Measurements from ENCODE around the gene SETSIP.
A peak's percentile ranks its signal among the peaks of the same experiment; 100 is the strongest.
"Not testable (repeated sequence)": the region's sequence is repeated elsewhere in the genome, so short reads cannot be mapped to it uniquely, and the experiment has no call there.

Gene SETSIP

DNA sequence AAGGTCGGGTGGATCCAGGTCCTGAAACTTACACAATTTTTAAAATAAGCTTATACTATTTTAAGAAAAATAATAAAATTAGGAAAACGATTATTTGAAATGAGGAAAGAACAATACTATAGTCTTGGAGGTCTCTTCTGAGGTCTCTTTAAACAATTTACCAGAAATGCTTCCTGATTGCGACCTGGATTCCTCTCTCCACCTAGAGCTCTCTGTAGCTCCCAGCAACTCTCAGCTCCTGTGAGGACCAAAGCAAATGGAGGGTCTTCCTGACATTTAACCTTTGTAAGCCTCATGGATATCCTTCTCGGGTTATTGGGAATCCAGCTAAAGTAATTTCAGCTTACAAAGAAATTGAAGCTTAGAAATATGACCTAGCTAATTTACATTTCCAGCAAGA, 5.8 kb upstream of the SETSIP start:
- 60% methylated on average over 2 of the region's 4 CpGs for WGBS (ENCODE audit: insufficient coverage)
- Histone ChIP-seq H3K4me3 (ENCODE audit: control insufficient read depth in 1 of 7, extremely low read depth in 1 of 7, insufficient read depth in 4 of 7, low read depth in 2 of 7, low read length in 6 of 7) (peak overlapping the region in 6 of 7 experiments; percentile 67 to 96 (median 90)), H3K27ac (ENCODE audit: insufficient read depth in 1 of 2, low read depth in 1 of 2, low read length in 2 of 2, poor library complexity in 1 of 2, severe bottlenecking in 2 of 2) (peak overlapping the region; percentile 46 to 81), H3K9me3 (ENCODE audit: control extremely low read depth in 1 of 5, control insufficient read depth in 4 of 5, insufficient read depth in 2 of 5, low read depth in 1 of 5, low read length in 4 of 5) (peaks cover 0 to 14% (median 10%) of the 10 kb centered on the region in 5 experiments), H3K4me1 (ENCODE audit: control extremely low read depth in 1 of 4, control insufficient read depth in 4 of 4, insufficient read depth in 4 of 4, low read length in 3 of 4) (peaks cover 0 to 12% (median 6%) of the 10 kb centered on the region in 4 experiments), H3K36me3 (ENCODE audit: control insufficient read depth in 4 of 4, insufficient read depth in 4 of 4, low read length in 3 of 4) (peaks cover 0 to 4% (median 0%) of the 10 kb centered on the region in 4 experiments), H3K27me3 (replicated peaks in 2 of 5; ENCODE audit: control insufficient read depth in 4 of 5, insufficient read depth in 5 of 5, low read length in 4 of 5) (no peaks in the 10 kb centered on the region)
- POLR2A ChIA-PET = interaction anchor here (0.9 kb wide), 1 partner anchor 404 kb away, joined by 3 read pairs; no protein-coding TSS in a partner anchor
- CTCF ChIA-PET = interaction anchor here (0.6 to 1.5 kb wide), 8 partner anchors 15 to 651 kb away, joined by 3 to 6 read pairs (median 4); no protein-coding TSS in a partner anchor
- peak in 1 of 3 donors; percentile 3 for DNase-seq

DNA sequence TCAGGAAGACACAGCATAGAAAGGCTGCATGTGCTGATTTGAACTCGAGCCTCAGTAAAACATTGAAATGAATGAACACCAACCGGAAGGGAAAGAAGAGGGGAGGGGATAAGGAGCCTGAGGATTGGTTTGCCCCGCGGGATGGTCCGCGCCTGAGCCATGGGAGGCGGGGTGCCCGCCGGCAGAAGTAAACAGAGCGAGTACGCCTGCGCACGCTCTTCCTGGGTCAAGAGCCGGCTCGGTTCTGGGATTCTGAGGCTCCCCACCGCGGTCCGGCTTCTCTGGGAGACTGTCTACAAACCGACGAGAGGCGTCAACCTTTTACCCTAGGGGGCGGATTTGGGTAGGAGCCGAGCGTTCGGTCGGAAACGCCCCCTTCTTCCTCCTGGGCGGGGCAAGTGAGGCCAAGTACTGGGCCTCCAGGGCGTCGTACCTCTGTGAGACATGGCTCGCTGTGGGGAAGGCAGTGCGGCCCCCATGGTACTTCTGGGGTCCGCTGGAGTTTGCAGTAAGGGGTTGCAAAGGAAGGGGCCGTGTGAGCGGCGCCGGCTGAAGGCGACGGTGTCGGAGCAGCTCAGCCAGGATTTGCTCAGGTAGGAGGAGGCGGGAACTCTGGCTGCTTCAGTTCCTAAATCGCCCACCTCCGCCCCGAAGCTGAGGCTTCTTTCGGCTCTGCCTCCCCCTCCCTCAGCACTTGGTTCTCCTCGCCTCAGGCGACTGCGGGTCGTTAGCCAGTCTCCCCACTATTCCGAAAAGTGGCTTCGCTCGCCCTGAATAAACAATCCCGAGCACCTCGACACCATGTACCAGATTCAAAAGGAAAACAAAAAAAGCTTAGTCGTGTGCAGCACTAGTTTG, 5.1 kb upstream of the SETSIP start, which contains the start of gene BTBD8:
Gene BTBD8, plus strand, starts transcription at position 218 of the 858 bp plus-strand sequence. Its CDS starts 227 bp downstream, at position 445.
- H3K36me3 ChIP-seq (ENCODE audit: control insufficient read depth in 4 of 4, insufficient read depth in 4 of 4, low read length in 3 of 4) = no peaks in the 10 kb centered on the region
- no peaks in the 10 kb centered on the region for H3K27me3 ChIP-seq (replicated peaks in 2 of 5; ENCODE audit: control insufficient read depth in 4 of 5, insufficient read depth in 5 of 5, low read length in 4 of 5)
- peak; percentile 87 to 93 (median 93) for DNase-seq
- H3K4me1 ChIP-seq (ENCODE audit: control extremely low read depth in 1 of 4, control insufficient read depth in 4 of 4, insufficient read depth in 4 of 4, low read length in 3 of 4) = peaks cover 0 to 12% (median 6%) of the 10 kb centered on the region in 4 experiments
- under 1% methylated on average over 55 of the region's 55 CpGs for WGBS (ENCODE audit: insufficient coverage)
- CTCF ChIA-PET = interaction anchor here (0.7 to 1.5 kb wide), 7 partner anchors 16 to 651 kb away, joined by 3 to 6 read pairs (median 3); no protein-coding TSS in a partner anchor
- H3K9me3 ChIP-seq (ENCODE audit: control extremely low read depth in 1 of 5, control insufficient read depth in 4 of 5, insufficient read depth in 2 of 5, low read depth in 1 of 5, low read length in 4 of 5) = peaks cover 0 to 8% (median 4%) of the 10 kb centered on the region in 5 experiments
- POLR2A ChIA-PET = interaction anchor here (0.9 kb wide), 1 partner anchor 405 kb away, joined by 3 read pairs; no protein-coding TSS in a partner anchor
- peak within 1 kb of the TSS; percentile 46 to 81 for H3K27ac ChIP-seq (ENCODE audit: insufficient read depth in 1 of 2, low read depth in 1 of 2, low read length in 2 of 2, poor library complexity in 1 of 2, severe bottlenecking in 2 of 2)
- H3K4me3 ChIP-seq (ENCODE audit: control insufficient read depth in 1 of 7, extremely low read depth in 1 of 7, insufficient read depth in 4 of 7, low read depth in 2 of 7, low read length in 6 of 7) = peak within 1 kb of the TSS; percentile 67 to 96 (median 88)

DNA sequence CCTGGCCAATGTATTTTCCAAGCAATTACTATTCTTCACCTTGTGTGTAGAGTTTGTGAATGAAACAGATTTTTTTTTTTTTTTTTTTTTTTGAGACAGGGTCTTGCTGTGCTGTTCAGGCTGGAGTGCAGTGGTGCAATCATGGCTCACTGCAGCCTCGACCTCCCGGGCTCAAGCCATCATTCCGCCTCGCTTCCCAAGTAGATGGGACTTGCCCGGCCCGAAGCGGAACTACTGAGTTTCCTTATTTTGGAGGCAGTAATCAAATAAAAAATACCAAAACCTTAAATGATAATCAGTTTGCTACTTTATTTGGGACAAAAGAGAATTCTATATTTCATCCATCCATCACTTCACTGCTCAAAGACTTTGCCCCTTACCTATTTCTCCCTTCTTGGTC, 4.2 kb upstream of the SETSIP start:
- WGBS (ENCODE audit: insufficient coverage) = 93% methylated on average over 4 of the region's 7 CpGs
- CTCF ChIA-PET = no interaction called here
- no peak overlapping the region for H3K27ac ChIP-seq (ENCODE audit: insufficient read depth in 1 of 2, low read depth in 1 of 2, low read length in 2 of 2, poor library complexity in 1 of 2, severe bottlenecking in 2 of 2)
- peak overlapping the region in 4 of 7 experiments; percentile 67 to 96 (median 90) for H3K4me3 ChIP-seq (ENCODE audit: control insufficient read depth in 1 of 7, extremely low read depth in 1 of 7, insufficient read depth in 4 of 7, low read depth in 2 of 7, low read length in 6 of 7)
- H3K4me1 ChIP-seq (ENCODE audit: control extremely low read depth in 1 of 4, control insufficient read depth in 4 of 4, insufficient read depth in 4 of 4, low read length in 3 of 4) = peaks cover 0 to 12% (median 6%) of the 10 kb centered on the region in 4 experiments
- peaks cover 0 to 1% (median under 1%) of the 10 kb centered on the region in 5 experiments for H3K9me3 ChIP-seq (ENCODE audit: control extremely low read depth in 1 of 5, control insufficient read depth in 4 of 5, insufficient read depth in 2 of 5, low read depth in 1 of 5, low read length in 4 of 5)
- POLR2A ChIA-PET = no interaction called here
- no peak for DNase-seq
- no peaks in the 10 kb centered on the region for H3K36me3 ChIP-seq (ENCODE audit: control insufficient read depth in 4 of 4, insufficient read depth in 4 of 4, low read length in 3 of 4)
- H3K27me3 ChIP-seq (replicated peaks in 2 of 5; ENCODE audit: control insufficient read depth in 4 of 5, insufficient read depth in 5 of 5, low read length in 4 of 5) = no peaks in the 10 kb centered on the region

DNA sequence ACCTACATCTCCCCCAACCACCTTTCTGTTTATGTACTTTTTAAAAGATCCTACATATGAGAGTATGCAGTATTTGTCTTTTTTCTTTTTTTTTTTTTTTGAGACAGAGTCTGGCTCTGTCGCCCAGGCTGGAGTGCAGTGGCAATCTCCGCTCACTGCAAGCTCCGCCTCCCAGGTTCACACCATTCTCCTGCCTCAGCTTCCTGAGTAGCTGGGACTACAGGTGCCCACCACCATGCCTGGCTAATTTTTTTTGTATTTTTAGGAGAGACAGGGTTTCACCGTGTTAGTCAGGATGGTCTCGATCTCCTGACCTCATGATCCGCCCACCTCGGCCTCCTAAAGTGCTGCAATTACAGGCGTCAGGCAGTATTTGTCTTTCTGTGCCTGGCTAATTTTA, 2.9 kb upstream of the SETSIP start:
- DNase-seq; H3K36me3 ChIP-seq (ENCODE audit: control insufficient read depth in 4 of 4, insufficient read depth in 4 of 4, low read length in 3 of 4); H3K27me3 ChIP-seq (replicated peaks in 2 of 5; ENCODE audit: control insufficient read depth in 4 of 5, insufficient read depth in 5 of 5, low read length in 4 of 5); H3K4me3 ChIP-seq (ENCODE audit: control insufficient read depth in 1 of 7, extremely low read depth in 1 of 7, insufficient read depth in 4 of 7, low read depth in 2 of 7, low read length in 6 of 7); H3K9me3 ChIP-seq (ENCODE audit: control extremely low read depth in 1 of 5, control insufficient read depth in 4 of 5, insufficient read depth in 2 of 5, low read depth in 1 of 5, low read length in 4 of 5); H3K27ac ChIP-seq (ENCODE audit: insufficient read depth in 1 of 2, low read depth in 1 of 2, low read length in 2 of 2, poor library complexity in 1 of 2, severe bottlenecking in 2 of 2); POLR2A ChIA-PET: not testable (repeated sequence)
- 97% methylated on average over 8 of the region's 8 CpGs for WGBS (ENCODE audit: insufficient coverage)
- peaks cover 0 to 12% (median 6%) of the 10 kb centered on the region in 4 experiments for H3K4me1 ChIP-seq (ENCODE audit: control extremely low read depth in 1 of 4, control insufficient read depth in 4 of 4, insufficient read depth in 4 of 4, low read length in 3 of 4)
- CTCF ChIA-PET = interaction anchor here (0.9 kb wide), 1 partner anchor 16 kb away, joined by 4 read pairs; no protein-coding TSS in a partner anchor

DNA sequence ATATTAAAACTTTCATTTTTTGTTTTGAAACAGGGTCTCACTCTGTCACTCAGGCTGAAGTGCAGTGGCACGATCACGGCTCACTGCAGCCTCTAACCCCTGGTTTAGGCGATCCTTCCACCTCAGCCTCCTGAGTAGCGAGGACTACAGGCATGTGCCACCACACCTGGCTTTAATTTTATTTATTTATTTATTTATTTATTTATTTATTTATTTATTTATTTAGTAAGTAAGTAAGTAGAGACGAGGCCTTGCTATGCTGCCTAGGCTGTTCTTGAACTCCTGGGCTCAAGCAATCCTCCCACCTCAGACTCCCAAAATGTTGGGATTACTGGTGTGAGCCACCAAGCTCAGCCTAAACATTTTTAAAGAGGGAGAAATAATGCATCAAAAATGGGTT, 1.2 kb upstream of the SETSIP start:
- H3K36me3 ChIP-seq (ENCODE audit: control insufficient read depth in 4 of 4, insufficient read depth in 4 of 4, low read length in 3 of 4) = no peaks in the 10 kb centered on the region
- H3K27ac ChIP-seq (ENCODE audit: insufficient read depth in 1 of 2, low read depth in 1 of 2, low read length in 2 of 2, poor library complexity in 1 of 2, severe bottlenecking in 2 of 2) = no peak overlapping the region
- peaks cover 0 to 12% (median 6%) of the 10 kb centered on the region in 4 experiments for H3K4me1 ChIP-seq (ENCODE audit: control extremely low read depth in 1 of 4, control insufficient read depth in 4 of 4, insufficient read depth in 4 of 4, low read length in 3 of 4)
- no peak for DNase-seq
- H3K4me3 ChIP-seq (ENCODE audit: control insufficient read depth in 1 of 7, extremely low read depth in 1 of 7, insufficient read depth in 4 of 7, low read depth in 2 of 7, low read length in 6 of 7) = no peak overlapping the region
- no peaks in the 10 kb centered on the region for H3K27me3 ChIP-seq (replicated peaks in 2 of 5; ENCODE audit: control insufficient read depth in 4 of 5, insufficient read depth in 5 of 5, low read length in 4 of 5)
- POLR2A ChIA-PET = no interaction called here
- H3K9me3 ChIP-seq (ENCODE audit: control extremely low read depth in 1 of 5, control insufficient read depth in 4 of 5, insufficient read depth in 2 of 5, low read depth in 1 of 5, low read length in 4 of 5) = no peaks in the 10 kb centered on the region
- CTCF ChIA-PET = no interaction called here
- WGBS (ENCODE audit: insufficient coverage) = 100% methylated on average over 2 of the region's 5 CpGs

DNA sequence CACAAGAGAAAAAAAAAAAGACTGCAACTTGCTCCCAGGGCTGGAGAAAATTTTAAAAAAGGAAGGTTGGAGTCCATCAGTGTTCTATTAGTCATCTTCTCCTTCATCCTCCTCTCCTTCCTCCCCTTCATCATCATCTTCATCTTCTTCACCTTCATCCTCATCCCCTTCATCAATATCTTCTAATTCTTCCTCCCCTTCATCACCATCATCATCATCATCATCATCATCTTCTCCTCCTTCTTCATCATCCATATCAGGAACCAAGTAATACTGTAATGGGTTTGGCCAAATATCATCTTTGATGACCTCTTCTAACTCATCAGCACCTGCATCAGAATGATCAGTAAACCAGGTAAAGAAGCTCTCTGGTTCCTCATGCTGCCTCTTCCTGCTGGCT, 765 bp downstream of the SETSIP start:
- H3K36me3 ChIP-seq (ENCODE audit: control insufficient read depth in 4 of 4, insufficient read depth in 4 of 4, low read length in 3 of 4); DNase-seq; H3K4me3 ChIP-seq (ENCODE audit: control insufficient read depth in 1 of 7, extremely low read depth in 1 of 7, insufficient read depth in 4 of 7, low read depth in 2 of 7, low read length in 6 of 7); H3K27ac ChIP-seq (ENCODE audit: insufficient read depth in 1 of 2, low read depth in 1 of 2, low read length in 2 of 2, poor library complexity in 1 of 2, severe bottlenecking in 2 of 2); H3K4me1 ChIP-seq (ENCODE audit: control extremely low read depth in 1 of 4, control insufficient read depth in 4 of 4, insufficient read depth in 4 of 4, low read length in 3 of 4); H3K9me3 ChIP-seq (ENCODE audit: control extremely low read depth in 1 of 5, control insufficient read depth in 4 of 5, insufficient read depth in 2 of 5, low read depth in 1 of 5, low read length in 4 of 5); POLR2A ChIA-PET; H3K27me3 ChIP-seq (replicated peaks in 2 of 5; ENCODE audit: control insufficient read depth in 4 of 5, insufficient read depth in 5 of 5, low read length in 4 of 5); CTCF ChIA-PET: not testable (repeated sequence)

DNA sequence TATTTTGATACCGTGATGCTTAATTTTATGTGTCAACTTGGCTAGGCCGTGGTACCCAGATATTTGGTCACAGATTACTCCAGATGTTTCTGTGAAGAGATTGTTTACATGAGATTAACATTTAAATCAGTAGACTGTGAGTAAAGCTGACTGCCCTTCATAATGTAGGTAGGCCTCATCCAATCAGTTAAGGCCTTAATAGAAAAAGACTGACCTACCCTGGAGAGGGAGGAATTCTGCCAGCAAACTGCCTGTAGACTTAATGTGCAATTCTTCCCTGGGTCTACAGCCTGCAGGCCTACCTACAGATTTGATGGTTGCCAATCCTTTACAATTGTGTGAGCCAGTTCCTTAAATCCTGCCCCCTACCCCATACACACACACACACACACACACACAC, 4.3 kb downstream of the SETSIP start:
- Histone ChIP-seq H3K4me1 (ENCODE audit: control extremely low read depth in 1 of 4, control insufficient read depth in 4 of 4, insufficient read depth in 4 of 4, low read length in 3 of 4) (no peaks in the 10 kb centered on the region), H3K9me3 (ENCODE audit: control extremely low read depth in 1 of 5, control insufficient read depth in 4 of 5, insufficient read depth in 2 of 5, low read depth in 1 of 5, low read length in 4 of 5) (no peaks in the 10 kb centered on the region), H3K4me3 (ENCODE audit: control insufficient read depth in 1 of 7, extremely low read depth in 1 of 7, insufficient read depth in 4 of 7, low read depth in 2 of 7, low read length in 6 of 7) (no peak overlapping the region), H3K27ac (ENCODE audit: insufficient read depth in 1 of 2, low read depth in 1 of 2, low read length in 2 of 2, poor library complexity in 1 of 2, severe bottlenecking in 2 of 2) (no peak overlapping the region), H3K27me3 (replicated peaks in 2 of 5; ENCODE audit: control insufficient read depth in 4 of 5, insufficient read depth in 5 of 5, low read length in 4 of 5) (no peaks in the 10 kb centered on the region), H3K36me3 (ENCODE audit: control insufficient read depth in 4 of 4, insufficient read depth in 4 of 4, low read length in 3 of 4) (no peaks in the 10 kb centered on the region)
- ChIA-PET CTCF (interaction anchor here (1.1 kb wide), 1 partner anchor 73 kb away, joined by 3 read pairs; no protein-coding TSS in a partner anchor), POLR2A (no interaction called here)
- 100% methylated on average over 2 of the region's 2 CpGs for WGBS (ENCODE audit: insufficient coverage)
- DNase-seq = no peak
